DND-41 (cell line): ENCODE data around the gene ANKDD1B.

Source experiments
- CTCF ChIP-seq: IDR thresholded peaks from 2 replicates; pipeline ENCODE4 v1.5.1; 2012; ENCODE audit warnings: borderline replicate concordance, low read length, moderate library complexity, mild to moderate bottlenecking; ENCODE audit not compliant: poor library complexity, severe bottlenecking; ENCODE audit errors: extremely low read depth
- EZH2 ChIP-seq: IDR thresholded peaks from 3 replicates; pipeline ENCODE4 v1.6.1; 2012; ENCODE audit warnings: borderline replicate concordance, low read depth, mild to moderate bottlenecking, moderate library complexity, low read length, inconsistent platforms; ENCODE audit not compliant: severe bottlenecking

GRCh38 chr5:75632321-75632720 is 21.1 kb downstream of the ANKDD1B start:
- TF ChIP-seq CTCF (no peak), EZH2 (no peak)
